ENCODE measurements around the gene SLC24A3.
A peak's percentile ranks its signal among the peaks of the same experiment; 100 is the strongest.

The SLC24A3 gene

DNA sequence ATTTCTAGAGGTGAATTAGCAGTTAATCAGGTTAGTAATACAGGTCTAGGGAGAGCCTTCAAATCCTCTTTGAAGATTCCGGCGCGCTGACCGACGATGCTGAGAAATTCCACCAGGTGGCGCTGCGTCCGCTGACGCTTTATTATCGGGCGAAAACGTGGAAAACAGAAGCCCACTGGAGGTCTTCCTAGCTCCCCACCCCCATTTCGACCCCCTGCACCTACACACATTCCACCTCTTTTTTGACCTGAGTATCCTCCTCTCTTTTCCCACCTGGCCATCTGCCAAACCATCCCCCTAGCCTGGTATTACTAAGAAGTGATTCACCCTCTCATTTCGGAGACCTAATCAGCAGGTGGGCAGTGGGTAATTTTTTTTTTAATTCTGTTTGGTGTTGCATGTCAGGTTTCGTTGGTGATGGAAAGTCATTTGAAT lies 480.3 kb downstream of the SLC24A3 start:
- DNase-seq: peak; percentile 19

DNA sequence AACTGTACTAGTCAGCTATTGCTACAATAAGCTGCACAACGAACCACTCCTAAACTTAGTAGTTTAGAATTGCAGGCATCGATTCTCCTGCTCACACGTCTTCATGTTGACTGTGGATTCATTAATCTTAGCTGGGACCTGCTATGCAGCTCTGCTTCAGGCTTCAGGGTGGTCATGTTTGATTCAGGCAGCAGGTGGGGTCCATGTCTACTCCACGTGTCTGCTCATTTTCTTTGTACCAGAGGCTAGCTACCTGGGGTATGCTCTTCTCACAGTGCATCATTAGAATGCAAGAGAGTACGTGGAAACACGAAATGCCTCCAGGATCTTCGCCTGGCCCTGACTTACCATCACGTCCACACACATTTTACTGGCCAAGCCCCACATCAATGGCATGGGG lies 481.1 kb downstream of the SLC24A3 start:
- no peak for DNase-seq

DNA sequence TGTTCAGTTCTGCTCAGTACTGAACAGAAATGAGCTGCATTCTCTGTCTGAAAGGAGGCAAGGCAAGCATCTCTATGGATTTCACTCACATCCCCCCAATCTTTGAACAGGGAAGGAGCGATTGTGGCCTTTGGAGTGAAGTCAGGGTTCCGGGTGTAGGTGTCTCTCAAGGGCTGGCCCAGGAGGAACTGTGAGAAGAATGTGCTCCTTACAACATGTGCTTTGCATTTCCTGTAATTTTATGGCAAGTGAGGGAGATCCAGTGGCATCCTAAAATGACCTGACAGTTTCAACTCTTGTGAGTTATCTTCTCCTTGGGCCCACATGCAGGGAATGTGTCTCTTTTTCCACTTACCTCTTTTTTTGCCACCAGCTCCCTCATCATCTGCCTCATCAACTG lies 482.6 kb downstream of the SLC24A3 start:
- no peak for DNase-seq

DNA sequence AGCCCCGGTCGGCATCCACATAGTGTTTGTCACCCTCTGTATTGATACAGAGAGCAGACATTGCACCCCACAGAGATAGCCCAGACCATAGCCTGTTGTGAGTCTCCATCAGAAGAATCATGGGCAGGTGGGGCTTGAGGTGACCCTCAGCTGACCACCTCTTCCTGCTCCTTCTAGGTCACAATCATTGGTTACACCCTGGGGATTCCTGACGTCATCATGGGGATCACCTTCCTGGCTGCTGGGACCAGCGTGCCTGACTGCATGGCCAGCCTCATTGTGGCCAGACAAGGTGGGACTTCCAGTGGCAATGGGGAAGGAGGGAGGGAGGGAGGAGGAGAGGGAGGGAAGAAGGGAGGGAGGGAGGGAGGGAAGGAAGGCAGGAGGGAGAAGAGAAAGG lies 484.2 kb downstream of the SLC24A3 start:
- no peak for DNase-seq

DNA sequence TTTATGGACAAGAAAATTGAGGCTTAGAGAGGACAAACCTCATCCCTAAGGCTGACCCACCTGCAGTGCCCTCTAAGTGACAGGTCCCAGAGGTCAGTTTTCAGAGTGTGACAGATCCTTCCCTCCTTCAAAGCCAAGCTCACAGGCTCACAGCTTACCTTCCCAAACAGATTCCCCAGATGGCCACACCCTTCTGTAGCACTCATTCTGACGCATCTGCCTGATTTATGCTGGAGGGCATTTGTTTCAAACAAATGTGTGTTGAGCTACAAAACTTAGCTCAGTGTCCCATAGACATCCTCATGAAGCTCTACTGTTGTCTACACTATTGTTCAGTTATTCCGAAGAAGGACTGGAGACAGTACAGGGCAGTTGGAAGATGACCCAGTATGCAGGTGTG lies 485.0 kb downstream of the SLC24A3 start:
- no peak for DNase-seq

DNA sequence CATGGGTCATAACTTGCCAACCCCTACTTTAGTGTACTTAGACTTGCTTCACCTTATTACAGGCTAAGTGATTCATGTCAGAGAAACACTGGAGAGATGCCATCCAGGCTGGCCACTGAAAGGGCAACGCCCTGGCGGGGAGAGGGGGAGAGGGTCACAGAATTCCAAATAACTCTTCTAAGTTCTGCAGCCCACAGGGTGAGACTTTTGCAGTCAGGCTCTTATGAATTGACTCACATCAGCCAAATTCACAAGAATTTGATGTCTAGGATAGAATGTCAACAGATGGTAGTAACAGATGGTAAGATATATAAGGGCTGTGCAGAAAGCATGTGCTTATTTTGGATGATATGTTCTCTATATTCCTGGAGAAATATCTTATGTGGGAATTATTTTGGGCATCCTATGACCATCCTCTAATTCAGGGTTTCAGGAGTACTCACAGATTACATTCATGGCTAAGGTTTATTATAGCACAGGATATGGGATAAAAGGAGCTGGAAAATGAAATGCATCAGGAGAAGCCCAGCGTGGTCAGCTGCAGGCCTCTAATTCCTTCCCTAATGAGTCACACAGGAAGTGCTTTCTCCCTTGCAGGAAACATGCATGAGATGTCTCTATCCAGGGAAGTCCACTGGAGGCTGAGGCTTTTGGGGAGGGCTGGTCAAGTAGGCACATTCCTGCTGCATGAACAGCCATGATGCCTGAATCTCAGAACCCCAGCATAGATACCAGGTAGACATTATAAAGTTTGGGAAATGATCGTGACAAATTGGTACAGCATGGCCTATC lies 486.9 kb downstream of the SLC24A3 start:
- no peak for DNase-seq

DNA sequence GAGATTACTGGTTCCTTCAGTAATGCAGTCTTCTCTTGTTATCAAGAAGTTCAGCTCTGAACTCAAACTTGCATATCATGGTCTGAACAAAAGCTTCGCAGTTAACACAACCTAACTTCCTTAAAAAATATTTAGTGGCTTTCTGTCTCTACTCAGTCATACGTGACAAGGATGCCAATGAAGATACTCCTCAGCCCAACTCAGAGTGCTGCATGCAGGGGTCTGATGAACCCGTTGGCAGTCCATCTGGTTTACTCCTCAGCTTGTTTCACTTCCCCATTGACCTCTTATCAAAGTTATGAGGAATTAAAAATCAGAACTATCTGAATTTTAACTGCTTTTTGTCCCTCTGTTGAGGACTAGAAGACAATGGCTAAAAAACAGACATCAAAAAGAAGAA lies 489.0 kb downstream of the SLC24A3 start:
- DNase-seq: no peak

DNA sequence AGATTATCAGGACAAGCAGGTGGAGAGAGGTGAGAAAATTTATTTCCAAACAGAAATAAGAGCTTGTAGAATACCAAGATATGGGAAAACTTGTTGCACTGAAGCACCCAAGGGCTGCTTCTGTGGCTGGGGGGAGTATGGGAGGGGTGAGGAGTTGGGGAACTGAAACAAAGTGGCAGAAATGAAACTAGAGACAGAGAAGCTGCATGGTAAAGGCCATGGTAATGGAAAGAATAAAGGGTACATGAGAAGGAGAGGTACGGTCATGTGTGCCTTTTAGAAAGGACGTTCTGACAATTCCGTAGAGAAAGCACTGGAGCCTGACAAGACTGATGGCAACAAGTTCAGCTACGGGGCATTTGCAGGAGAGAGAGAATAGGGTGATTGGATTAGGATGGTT lies 494.0 kb downstream of the SLC24A3 start:
- no peak for DNase-seq

DNA sequence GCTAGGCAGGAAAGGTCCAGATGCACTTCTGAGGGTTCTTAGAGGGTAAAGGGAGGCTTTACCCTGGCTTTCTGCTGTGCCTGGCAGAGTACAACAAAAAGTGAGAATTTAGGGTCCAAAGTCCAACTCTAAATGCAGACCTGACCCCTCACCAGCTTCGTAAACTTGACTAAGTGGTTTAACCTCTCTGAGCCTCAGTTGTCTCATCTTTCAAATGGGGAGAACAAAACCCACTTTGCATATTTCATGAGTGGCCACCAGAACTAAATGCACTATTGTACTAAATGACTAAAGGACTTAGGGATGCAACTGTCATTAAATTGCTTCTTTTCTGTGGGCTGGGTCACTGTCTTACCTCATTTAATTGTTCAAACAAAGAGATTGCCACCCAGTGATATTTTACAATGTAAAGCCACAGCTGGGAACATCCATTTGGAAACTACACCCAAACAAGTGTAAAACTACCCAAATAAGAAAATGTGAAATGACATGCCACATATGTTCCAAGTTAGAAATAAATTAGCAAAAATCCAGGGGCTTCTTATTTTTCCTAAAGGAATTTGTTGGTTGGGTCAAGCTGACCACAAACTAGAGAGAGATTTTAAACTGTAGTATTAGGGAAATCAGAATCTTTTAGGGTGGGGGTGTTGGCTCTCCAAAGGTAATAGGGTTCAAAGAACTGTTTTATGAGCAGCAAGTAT lies 497.3 kb downstream of the SLC24A3 start:
- no peak for DNase-seq

DNA sequence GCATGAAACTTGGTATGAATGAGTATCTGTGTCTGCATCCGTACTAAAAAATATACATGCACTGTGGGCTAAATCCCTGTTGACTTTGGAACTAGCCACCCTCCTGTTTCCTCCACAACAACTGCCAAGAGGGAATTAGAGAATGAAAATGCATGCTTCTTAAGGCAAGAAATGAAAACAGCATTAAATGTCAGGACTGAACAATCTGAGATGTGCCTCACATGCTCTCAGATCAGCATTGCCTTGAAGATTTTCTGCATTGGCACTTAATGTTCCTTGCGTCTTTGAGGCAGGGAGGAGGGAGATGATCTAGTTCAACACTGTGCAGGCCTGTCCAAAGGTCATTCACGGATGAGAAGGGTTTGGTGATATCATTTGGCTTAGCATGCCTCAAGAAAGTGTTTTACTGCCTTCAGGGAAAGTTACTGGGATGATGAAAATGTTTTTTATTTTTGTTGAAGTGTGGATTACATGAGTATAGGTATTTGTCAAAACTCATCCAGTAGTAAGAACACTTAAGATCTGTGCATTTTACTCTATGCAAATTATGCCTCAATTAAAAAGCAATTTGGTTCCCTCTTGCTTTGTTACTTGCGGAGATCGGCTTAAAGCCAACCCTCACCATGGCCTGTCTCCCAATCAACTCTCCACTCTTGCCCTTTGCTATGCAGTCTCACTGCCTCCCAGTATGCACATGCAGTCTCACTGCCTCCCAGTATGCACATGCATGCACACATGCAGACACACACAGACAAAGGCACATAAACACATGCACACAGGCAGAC lies 498.1 kb downstream of the SLC24A3 start:
- DNase-seq: no peak

DNA sequence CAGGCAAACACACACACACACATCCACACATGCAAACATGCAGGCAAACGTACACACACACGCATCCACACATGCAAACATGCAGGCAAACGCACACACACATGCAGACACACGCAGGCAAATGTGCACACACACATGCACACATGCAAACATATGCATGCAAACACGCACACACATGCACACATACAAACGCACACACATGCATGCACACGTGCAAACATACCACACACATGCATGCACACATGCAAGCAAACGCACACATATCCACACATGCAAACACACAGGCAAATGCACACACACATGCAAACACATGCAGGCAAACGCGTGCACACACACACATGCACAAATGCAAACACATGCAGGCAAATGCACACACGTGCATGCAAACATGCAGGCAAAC lies 498.7 kb downstream of the SLC24A3 start:
- no peak for DNase-seq

DNA sequence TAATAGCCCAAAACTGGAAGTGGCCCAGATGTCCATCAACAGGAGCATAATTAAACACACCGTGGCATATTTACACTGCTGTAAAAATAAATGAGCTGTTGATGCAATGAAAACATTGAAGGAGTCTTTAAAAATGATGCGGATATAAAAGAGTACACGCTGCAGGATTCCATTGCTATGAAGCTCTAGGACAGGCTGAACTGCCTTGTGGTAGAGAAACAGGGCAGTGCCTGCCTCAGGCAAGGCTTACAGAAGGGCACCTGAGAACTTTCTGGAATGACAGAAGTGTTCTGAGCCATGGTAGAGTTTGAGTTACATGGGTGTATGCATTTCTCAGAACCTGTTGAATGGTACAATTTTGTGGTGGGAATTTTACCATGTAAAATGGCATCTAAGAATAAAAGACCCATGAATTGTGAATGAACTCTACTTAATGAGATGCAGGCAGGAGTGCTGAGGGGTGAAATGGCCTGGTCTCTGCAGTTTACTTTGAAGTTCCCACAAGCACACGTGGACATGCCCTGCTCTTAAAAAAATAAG lies 500.3 kb downstream of the SLC24A3 start:
- no peak for DNase-seq

DNA sequence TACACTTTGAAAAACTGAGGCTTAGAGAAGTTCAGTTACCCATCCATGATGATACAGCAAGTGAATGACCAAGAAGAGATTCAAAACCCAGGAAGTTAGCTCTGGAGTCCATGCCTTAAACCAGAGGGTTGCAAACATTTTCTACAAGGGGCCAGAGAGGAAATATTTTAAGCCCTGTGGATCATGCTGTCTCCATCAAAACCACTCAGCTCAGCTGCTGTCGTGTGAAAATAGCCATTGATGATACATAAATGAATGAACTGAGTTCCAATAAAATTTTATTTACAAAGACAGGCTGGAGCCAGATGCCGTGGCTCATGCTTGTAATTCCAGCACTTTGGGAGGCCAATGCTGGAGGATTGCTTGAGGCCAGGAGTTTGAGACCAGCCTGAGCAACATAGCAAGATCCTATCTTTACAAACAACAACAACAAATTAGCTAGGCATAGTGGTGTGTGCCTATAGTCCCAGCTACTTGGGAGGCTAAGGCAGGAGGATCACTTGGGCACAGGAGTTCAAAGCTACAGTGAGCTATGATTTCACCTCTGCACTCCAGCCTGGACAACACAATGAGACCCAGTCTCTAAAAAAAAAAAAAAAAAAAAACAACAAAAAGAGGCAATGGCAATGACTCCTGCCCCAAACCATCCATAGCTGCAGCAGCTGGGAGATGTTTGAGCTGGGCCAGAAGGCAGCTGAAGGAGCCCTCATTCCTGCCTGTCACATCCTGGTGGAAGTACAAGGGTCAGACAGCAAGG lies 501.6 kb downstream of the SLC24A3 start:
- DNase-seq: no peak

DNA sequence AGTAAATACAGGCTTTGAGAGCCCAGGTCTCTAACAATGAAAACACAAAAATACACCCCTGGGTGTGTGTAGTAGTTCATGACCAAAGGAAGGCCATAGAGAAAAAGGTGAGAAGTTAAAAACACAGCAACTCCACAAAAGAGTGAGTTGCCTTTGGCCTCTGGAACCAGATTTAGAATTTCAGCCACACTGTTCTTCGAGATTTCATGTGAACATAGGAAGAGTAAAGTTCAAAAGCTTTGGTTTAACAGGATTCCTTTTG lies 502.1 kb downstream of the SLC24A3 start:
- DNase-seq: no peak

DNA sequence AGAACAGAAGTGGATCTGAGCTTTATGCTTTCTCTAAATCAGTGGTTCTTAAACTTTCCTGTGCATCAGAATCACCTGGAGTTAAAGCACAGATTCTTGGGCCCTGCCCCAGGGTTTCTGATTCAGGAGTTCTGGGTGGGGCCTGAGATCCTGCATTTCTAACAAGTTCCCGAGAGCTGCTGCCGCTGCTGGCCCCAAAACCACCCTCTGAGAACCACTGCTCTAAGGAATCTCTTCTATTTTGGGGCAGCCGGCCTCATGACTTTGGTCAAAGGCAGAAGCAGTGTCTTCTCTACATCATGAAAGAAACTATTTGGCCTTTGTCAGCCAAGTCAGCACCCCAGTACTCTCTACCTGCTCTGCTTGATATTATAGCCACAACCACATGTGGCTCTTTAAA lies 503.5 kb downstream of the SLC24A3 start:
- DNase-seq: no peak

DNA sequence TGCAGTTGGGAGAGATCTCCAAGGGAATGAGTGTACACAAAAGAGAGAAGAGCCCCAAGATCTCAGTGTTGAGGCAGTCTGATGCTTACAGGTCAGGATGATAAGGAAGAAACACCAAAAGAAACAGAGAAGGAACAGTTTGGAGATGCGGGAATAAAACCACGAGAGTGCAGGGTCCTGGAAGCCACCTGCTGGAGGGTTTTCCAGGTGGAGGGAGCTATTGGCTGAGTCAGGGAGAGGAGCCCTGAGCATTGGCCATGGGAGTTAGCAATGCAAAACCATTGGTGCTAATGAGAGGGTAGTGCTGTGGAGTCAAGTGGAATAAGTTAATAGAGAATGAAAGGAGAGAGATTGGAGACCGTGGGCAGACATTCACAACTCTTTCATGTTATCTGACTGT lies 506.4 kb downstream of the SLC24A3 start:
- no peak for DNase-seq

DNA sequence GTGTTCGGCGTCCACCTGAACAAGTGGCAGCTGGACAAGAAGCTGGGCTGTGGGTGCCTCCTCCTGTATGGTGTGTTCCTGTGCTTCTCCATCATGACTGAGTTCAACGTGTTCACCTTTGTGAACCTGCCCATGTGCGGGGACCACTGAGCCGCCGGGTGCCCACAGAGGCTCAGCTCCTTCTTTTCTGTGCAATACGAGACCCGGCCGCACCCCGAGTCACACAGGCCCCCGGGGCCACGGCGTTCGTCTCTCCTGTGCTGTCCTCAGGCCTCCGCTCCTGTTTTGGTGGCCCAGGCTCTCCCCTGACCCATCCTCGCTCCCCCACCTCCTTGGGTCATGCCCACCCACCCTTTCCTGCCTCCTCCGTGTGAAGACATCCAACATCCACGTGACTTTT lies 508.5 kb downstream of the SLC24A3 start:
- no peak for DNase-seq

DNA sequence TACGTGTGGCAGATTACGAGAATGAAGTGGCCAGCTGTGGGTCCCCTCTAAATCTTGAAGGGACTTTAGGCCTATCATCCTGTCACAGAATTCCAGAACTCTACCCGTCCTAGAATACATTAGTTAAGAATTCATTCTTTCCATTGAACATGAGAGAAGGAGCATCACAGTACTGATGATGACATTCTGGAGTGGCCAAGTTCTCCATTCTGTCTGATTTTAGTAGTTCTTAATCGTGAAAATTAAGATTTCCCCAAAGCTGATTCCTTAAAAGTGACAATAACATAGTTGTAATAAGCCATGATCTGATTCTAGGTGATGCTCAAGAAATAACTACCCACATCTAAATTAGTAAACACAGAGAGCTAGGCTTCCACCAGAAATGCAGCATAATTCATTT lies 510.6 kb downstream of the SLC24A3 start:
- DNase-seq: no peak

DNA sequence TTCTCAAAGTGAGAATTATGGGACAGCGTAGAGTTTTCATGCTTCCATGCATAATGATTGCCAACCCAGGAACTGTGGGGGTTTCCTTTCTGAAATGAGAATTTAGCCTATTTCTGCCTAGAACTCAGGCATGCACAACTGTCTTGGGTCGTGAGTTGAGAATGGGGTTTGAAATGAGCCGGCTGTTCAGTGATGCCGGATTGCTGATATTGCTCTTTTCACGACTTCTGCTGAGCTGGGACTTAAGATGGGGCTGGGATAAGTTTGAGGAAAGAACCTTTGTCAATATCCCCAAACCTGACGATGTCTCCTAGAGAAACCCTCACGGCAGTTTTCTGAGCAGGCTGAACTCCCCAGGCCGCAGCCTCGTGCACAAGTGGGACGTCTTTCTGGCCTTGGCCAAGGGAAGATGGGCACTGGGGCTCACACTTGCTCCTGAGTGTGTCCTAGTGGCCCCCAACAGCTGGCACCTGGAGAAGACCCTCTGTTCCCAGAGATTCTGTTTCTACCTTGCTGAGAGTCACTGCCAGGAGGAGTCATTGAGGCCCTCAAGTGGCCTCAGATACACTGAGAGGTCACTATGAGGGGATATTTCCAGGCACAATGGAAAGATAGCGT lies 511.5 kb downstream of the SLC24A3 start:
- no peak for DNase-seq

DNA sequence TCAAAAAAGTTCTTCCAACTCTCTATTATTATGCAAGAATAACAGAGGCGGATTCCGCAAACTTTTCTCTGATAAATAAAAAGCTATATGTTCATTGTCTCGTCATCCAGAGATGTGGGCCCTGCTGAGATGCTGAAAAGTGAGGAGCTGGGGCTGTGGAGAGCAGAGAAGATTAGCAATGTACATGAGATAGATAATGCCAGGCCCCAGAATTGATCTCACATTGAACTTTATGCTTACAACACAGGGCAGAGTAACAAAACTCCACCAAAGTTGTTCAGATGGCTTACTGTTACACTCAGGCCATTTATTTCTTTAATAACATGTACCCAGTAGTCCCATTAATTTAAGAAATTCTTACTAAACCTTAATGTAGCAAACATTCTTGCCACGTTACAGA lies 512.9 kb downstream of the SLC24A3 start:
- no peak for DNase-seq

DNA sequence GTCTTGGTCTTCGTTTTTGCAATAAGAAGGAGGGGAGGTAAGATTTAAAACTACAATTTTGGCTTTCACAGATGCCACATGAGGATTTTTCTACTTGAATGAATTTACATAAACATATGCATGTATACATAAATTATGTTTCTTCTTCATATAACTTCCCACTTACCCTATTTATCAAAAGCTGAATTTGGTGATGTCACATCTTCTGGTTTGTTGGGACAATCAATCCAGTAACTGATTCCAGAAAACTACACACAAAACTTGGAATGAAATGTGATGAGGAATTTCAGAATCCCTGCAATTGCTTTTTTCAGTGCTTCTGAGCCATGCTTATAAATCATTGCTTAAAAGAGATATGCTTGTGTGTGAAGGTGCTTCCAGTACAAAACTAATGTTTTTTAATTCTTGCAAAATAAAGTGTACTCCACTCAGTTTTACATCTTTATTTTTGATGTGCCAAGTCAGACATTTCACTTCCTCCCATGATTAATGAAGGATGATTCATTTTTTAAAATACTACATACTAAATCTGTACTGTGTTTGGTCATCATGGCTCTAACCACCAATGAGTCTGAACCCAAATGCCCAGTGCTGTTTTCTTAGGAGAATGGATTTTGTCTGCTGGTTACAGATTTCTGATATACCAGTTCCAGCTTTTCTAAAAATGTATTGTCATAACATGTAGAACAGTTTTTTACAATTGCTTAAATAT lies 513.5 kb downstream of the SLC24A3 start:
- DNase-seq: no peak

DNA sequence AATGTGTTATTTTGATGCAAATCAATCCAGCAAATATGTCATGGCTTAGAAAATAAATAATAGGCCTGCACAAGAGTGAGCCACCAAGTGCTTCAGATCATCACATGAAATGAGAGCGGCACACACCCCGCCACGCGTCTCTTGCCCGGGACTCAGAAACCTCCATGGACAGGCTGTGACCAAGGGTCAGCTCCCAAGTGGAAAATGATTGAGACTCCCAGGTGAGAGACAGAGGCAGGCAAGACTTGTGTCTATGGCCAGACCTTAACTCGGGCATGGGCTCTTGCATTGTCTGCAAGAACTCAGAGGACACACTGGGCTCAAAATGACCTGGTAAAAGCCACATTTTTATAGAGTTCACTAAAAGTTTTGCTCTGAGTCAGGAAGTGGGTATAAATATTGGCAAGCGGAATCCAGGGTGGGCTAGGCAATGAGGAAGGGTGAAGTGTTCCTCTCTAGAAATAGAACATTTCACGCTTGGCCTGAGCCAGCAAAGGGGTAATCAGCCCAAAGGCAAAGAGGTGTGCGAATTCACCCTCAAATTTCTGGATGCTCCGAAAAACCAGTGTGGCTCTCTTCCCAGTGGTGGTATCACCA lies 514.9 kb downstream of the SLC24A3 start:
- no peak for DNase-seq
